Renal pelvis (tissue), 12 donors: ENCODE data around the gene USP13. TPM values are rescaled to one million over a fixed set of nuclear protein-coding genes. Genes with fewer than 3 reads are reported as not detected.
"Not testable (repeated sequence)": the region's sequence is repeated elsewhere in the genome, so short reads cannot be mapped to it uniquely, and the experiment has no call there.

Experiments used
- DNase-seq: peaks from one replicate; pipeline ENCODE4 v3.0.0-alpha.2; 2013
- long read RNA-seq, 16 experiments: transcript quantifications; one replicate each; lab custom pipeline, GENCODE V29; 2026
- polyA plus RNA-seq, 3 donors: library from polyadenylated mRNA; unstranded; fragments of 120-200 nt; gene quantifications; one replicate each; pipeline ENCODE4 v1.2.1, GENCODE V29; 2013; ENCODE audit not compliant: insufficient read length in 3 of 3

Gene USP13, protein sequence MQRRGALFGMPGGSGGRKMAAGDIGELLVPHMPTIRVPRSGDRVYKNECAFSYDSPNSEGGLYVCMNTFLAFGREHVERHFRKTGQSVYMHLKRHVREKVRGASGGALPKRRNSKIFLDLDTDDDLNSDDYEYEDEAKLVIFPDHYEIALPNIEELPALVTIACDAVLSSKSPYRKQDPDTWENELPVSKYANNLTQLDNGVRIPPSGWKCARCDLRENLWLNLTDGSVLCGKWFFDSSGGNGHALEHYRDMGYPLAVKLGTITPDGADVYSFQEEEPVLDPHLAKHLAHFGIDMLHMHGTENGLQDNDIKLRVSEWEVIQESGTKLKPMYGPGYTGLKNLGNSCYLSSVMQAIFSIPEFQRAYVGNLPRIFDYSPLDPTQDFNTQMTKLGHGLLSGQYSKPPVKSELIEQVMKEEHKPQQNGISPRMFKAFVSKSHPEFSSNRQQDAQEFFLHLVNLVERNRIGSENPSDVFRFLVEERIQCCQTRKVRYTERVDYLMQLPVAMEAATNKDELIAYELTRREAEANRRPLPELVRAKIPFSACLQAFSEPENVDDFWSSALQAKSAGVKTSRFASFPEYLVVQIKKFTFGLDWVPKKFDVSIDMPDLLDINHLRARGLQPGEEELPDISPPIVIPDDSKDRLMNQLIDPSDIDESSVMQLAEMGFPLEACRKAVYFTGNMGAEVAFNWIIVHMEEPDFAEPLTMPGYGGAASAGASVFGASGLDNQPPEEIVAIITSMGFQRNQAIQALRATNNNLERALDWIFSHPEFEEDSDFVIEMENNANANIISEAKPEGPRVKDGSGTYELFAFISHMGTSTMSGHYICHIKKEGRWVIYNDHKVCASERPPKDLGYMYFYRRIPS
- polyA plus RNA-seq = 10 to 100 TPM; 13.2 to 14.9 (median 13.7) TPM
- long read RNA-seq, donor 1, full-length matches to known transcripts = 1 of 1 reads
- long read RNA-seq, donor 1, partial matches to known transcripts = 0 of 1 reads
- long read RNA-seq, donor 1, other reads (novel, unspliced or antisense) = 0 of 1 reads
- long read RNA-seq, donor 2 = 0 reads
- long read RNA-seq, donor 3, full-length matches to known transcripts = 3 of 3 reads
- long read RNA-seq, donor 3, partial matches to known transcripts = 0 of 3 reads
- long read RNA-seq, donor 3, other reads (novel, unspliced or antisense) = 0 of 3 reads
- long read RNA-seq, donor 4, full-length matches to known transcripts = 1 of 1 reads
- long read RNA-seq, donor 4, partial matches to known transcripts = 0 of 1 reads
- long read RNA-seq, donor 4, other reads (novel, unspliced or antisense) = 0 of 1 reads
- long read RNA-seq, donor 5, partial matches to known transcripts = 0 of 1 reads
- long read RNA-seq, donor 5, other reads (novel, unspliced or antisense) = 0 of 1 reads
- long read RNA-seq, donor 6 = 0 reads
- long read RNA-seq, donor 7 = 0 reads
- long read RNA-seq, donor 8, full-length matches to known transcripts = 2 of 2 reads
- long read RNA-seq, donor 8, partial matches to known transcripts = 0 of 2 reads
- long read RNA-seq, donor 8, other reads (novel, unspliced or antisense) = 0 of 2 reads
- long read RNA-seq, donor 9, full-length matches to known transcripts = 2 of 2 reads
- long read RNA-seq, donor 9, partial matches to known transcripts = 0 of 2 reads
- long read RNA-seq, donor 9, other reads (novel, unspliced or antisense) = 0 of 2 reads
- long read RNA-seq, donor 10 = 0 reads
- long read RNA-seq, donor 11 = 0 reads
- long read RNA-seq, donor 12 = 0 reads
- long read RNA-seq, donor 13, full-length matches to known transcripts = 1 of 1 reads
- long read RNA-seq, donor 13, partial matches to known transcripts = 0 of 1 reads
- long read RNA-seq, donor 13, other reads (novel, unspliced or antisense) = 0 of 1 reads
- long read RNA-seq, donor 14 = 0 reads
- long read RNA-seq, donor 15 = 0 reads
- long read RNA-seq, donor 16 = 0 reads

DNA sequence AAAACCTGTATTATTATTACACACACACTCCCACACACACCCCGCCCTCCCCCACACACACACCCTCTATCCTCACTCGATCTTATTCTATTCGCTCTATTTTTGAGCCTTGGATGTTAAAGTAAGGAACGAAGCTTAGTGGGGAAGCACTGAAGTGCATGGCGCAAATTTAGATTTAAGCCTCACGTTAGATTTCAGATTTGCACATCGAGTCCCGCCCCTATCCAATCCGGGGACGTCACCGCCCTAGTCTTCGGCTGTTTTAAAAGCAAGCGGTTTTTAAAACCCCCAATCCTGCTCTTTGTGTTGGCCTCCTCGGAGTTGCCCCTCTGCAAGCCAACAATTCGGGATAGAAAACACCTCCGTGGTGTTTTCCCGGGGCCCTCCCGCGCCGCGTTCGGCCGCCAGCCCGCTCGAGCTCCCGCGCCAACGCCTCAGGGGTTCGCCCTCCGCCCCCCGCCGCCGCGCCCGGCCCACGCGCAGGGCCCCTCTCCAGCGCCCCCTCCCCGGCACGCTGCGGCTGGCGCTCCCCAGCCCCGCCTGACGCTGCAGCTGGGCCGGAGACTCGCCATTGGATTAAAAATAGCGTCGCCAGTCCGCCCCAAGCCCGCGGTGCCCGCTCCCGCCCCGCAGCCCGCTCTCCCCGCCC is at the start of gene USP13:
USP13 (plus strand) TSS at position 594 of the 649 bp plus-strand sequence. CDS start 186 bp downstream, outside the sequence.
- DNase-seq = peak; percentile 74

DNA sequence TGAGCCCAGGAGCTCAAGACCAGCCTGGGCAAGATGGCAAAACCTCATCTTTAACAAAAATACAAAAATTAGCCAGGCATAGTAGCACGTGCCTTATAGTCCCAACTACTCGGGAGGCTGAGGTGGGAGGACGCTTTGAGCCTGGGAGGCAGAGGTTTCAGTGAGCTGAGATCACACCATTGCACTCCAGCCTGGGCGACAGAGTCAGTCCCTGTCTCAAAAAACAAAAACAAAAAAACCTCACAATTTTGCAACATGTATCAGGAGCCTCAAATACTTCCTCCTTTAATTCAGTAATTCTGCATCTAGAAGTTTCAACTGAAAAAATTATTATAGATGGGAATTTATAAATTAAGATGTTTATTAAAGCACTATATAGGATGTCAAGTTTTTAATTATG is 49.5 kb upstream of the USP13 start:
- no peak for DNase-seq

DNA sequence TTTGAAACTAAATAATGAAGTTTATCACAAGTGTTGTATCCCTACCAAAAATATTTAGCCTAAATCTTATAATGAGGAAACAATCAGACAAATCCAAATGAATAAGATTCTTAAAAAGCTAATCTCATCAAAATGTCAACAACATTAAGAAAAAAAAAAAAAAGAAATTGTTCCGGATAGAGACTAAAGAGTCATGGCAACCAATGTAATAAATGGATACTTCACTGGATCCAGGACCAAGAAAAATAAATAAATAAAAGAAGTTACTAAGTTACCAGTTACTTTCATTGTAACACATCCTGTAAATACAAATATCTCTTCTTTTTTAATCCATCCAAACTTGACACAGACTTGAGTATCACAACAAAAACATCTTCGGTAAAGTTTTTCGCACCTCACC is 49.0 kb upstream of the USP13 start:
- no peak for DNase-seq

DNA sequence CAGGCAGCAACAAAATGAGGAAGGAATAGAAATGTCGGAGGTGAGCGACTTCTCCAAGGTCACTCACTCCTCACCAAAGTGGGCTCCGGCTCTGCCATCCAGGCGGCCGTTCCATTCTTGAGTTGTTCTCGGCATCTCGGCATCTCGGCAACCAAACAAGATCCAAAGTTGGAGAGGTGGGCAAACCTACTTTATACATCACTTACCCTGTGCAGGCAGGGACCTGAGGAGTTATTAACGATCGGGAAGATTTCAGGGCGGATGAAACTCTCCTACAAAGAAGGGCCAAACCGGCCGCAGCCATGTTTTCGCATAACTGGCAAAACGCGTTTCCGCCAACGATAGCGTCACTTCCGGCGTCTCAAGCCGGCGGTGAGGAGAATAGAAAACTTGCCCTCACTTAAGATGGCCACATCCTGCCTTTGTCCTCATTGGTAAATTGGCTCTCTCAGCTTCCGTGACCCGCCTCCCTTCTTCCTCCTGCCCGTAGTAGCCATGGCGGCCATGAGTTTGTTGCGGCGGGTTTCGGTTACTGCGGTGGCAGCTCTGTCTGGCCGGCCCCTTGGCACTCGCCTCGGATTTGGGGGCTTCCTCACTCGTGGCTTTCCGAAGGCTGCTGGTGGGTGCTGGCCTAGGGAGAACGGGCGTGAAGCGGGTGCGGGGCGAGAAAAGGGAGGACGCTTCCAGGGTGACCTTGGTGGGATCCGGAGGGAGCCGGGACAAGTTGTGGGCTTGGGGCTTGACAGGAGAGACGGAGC is 48.3 kb upstream of the USP13 start, which contains the start of the genes MRPL47 and NDUFB5:
MRPL47 (minus strand) TSS at position 318 of the 758 bp plus-strand sequence; CDS start at position 304, 14 bp downstream.
NDUFB5 (plus strand) TSS at position 474 of the 758 bp plus-strand sequence; CDS start at position 496, 22 bp downstream.
- peak; percentile 98 for DNase-seq

DNA sequence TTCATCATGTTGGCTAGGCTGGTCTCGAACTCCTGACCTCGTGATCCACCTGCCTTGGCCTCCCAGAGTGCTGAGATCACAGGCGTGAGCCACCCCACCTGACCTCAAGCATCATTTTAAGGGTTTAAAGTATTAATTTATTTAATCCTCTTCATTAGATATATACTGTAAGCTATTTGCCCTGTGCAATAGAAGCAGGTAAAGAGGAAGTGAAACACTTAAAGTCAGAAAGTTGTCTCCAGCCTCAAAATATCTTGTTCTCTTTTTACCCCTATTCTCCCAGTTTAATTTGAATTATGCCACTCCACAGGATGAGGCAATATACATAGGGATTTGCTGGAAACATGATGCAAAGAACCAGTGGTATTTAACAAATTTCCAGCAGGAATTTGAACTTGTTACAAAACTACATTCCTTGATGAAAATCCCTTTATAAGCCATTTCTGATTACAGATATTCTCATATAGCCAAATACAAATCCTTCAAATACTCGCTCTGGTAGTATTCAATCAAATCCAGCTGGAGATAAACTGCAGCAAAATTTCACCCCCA is 46.2 kb upstream of the USP13 start:
- DNase-seq = no peak

DNA sequence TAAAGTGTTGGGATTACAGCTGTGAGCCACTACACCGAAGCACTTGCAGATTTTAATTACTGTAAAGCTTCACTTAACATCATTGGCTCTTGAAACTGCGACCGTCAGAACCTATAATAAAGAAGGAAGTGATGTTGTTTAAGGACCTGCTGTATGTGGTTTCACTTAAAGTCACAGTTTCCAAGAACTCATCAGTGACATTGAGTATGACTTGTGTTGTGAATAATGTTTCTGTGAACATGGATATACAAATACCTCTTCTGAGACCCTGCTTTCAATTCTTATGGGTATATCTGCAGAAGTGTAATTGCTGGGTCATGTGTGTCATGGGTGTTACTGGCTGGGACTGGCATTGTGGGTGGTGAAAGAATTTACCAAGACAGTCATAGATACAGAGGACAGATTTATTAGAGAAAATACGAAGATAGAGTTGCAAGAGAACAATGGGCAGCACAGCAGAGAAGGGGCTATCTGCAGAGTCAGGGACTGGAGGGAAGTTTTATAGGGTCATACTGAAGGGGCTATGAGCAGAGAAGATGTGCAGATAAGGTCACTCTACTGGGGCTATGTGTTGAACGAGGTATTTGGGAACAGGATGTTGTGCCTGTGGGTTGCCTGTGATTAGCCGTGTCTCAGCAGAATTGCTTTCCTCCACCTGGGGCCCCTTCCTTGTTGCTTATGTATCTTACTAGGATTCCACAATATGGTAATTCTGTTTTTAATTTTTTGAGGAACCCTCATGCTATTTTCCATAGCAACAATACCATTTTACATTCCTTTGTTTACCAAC is 43.7 kb upstream of the USP13 start:
- DNase-seq = no peak

DNA sequence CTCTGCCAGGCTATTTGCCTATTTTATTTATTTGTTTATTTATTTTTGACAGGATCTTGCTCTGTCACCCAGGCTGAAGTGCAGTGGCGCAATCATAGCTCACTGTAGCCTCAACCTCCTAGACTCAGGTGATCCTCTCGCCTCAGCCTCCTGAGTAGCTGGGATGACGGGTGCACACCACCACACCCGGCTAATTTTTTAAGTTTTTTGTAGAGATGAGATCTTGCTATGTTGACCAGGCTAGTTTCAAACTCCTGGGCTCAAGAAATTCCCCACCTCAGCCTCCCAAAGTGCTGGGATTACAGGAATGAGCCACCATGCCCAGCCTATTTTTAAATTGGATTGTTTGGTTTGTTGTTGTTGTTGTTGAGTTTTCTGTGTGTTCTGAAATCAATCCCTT is 42.8 kb upstream of the USP13 start:
- DNase-seq = no peak

DNA sequence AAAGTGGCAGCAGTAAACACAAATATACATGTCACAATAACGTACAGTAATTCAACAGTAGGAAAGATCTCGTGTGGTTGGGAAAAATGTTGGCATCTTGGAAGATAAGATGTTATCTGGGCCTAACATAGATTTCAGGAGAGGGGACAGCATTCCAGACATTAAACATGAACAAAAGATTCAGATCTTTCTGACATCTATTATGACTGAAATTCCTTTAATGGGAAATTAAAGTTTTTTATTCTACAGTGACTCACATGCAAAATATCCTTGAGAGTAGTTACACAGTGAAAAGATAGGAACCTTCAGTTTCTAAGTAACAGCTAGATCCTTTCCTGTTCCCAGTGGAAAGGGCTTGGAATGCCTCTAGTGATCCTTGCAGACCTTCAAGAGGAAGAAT is 39.0 kb upstream of the USP13 start:
- no peak for DNase-seq

DNA sequence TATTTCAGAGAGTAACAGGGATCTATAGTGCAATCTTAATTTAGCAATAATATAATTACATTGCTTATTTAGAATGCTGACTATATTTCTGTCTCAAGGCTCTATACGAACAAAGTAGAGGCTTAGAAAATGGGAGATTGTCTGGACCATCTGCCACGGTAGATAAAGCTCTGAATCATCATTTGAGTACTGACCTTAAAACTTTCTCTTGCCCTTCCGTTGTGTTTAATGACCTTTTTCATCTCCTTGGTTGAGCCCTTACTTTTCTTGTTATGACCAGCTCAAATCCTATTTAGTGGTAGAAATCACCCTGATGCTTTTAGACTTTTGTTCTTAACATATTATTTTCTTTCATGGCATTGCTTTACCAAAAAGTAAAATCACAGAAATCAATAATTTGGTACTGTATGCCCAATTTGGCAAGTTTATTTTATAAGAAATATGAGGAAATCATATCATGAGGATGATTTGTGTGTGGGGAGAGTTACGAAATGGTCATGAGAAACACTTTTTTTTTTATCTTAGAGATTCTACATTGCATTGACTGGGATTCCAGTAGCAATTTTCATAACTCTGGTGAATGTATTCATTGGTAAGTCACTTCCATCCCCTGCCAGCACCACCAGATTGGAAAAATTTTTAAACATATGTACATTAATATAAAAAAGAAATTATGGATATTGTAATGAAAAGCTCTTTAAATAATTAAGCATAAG is 37.2 kb upstream of the USP13 start:
- no peak for DNase-seq

DNA sequence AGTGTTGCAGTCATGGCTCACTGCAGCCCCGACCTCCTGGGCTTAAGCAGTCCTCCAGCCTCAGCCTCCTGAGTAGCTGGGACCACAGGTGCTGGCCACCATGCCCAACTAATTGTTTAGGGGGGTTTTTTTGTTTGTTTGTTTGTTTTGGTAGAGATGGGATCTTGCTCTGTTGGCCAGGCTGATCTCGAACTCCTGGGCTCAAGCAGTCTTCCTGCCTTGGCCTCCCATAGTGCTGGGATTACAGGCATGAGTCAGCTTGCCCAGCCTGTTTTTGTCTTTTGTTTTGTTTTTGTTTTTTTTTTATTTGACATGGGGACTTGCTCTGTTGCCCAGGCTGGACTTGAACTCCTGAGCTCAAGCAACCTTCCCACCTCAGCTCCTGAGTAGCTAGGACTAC is 30.8 kb upstream of the USP13 start:
- no peak for DNase-seq

DNA sequence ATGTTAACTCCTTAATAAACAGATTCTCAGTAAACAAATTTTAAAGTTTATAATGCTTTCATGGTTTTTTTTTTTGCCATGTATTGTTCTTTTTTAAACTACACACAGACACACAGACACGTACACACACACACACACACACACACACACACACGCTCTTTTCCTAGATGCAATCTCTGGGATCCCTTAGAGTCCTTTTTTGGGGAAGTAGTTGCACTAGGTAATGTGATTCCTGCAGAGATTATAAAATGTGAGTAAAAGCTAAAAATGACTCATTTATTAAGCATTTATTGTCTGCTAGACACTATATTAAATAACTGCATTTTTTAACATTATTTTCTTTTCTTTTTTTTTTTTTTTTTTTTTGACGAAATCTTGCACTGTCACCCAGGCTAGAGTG is 28.4 kb upstream of the USP13 start:
- DNase-seq = no peak

DNA sequence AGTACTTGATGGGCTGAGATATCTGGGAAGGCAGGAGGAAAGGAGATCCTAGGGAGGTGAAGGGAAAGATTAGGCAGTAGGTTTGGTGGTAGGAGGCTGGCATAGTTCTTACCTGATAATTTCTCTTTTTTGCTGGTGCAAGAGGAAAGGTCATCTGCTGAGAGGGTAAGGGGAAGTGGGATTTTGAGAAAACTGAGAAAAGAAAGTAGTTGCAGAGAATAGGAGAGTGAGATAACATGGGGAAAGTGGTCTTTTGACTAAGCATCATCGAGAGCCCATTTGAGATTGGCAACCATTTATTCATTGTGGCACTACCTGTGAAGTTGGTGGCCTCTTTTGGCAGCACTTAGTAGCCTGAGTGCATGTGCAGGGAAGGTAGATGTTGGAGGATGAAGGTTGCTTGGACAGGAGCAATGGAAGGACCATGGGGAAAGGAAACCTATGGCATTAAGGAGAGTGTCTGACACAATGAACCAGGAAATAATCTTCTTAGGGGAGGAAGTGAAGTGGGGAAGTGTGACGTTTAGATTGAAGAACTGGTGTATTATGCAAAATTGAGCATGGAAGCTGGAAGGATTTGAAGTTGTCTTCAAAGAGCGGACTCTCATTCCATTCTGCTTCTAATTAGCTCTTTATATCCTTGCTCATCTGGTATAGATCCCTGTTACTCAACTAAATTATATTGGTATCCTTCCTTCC is 21.9 kb upstream of the USP13 start:
- no peak for DNase-seq

DNA sequence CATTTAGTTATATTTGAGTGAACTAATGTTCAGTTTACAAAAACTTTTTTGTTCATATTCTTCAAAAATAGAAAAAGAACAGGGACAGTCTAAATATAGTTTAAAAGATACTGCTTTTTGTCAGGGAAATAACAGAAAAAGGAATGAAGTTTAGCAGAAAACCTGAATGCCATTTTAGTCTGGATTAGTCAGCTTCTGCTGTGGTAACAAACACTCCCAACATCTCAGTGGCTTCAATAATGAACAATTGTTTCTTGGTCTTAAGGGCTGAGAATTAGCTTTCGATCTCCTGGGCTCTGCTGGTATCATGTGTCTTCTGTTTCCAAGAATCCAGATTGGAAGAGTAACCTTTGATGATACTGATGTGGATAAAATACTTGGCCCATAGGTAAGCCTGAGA is 12.4 kb upstream of the USP13 start:
- no peak for DNase-seq

DNA sequence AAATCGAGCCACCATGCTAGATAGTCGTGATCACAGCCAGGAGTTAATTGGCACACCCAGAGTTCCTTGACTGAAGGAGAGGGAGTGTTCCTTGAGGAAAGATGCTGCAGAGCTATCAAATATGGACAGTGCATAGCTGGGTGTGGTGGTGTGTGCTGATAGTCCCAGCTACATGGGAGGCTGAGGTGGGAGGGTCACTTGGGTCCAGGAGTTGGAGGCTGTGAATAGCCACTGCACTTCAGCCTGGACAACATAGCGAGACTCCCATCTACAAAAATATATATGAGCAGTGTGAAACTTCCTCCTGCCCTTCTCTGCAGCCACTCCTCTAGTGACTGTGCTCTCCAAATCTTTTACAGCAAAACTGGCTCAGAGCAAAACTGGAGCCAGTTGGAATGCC is 10.0 kb upstream of the USP13 start:
- DNase-seq = no peak

DNA sequence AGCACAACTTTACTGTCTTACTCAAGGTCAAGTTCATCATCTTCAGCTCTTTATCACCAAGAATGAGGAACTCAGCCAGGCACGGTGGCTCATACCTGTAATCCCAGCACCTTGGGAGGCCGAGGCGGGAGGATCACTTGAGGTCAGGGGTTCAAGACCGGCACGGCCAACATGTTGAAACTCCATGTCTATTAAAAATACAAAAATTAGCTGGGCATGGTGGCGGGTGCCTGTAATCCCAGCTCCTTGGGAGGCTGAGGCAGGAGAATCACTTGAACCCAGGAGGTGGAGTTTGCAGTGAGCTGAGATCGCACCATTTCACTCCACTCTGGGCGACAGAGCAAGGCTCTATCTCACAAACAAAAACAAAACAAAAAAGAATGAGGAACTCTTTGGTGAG is 9.0 kb upstream of the USP13 start:
- DNase-seq = not testable (repeated sequence)

DNA sequence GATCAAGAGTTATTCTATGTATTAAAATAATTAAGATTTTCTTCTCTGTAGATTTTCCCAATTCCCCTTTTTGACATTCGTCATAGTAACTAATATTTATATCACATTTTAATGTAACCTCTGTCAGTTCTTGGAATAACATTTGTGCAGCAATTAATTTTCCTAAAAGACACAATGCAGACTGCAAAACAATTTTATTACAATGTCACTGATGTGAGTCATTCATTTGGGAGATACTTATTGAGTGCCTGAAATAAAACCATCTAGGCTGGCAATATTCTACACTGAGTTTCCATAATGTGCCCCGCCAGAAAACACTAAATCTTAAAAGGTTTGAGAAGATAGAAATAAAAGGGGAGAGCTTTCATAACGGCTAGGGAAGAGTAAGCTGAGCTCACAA is 6.7 kb upstream of the USP13 start:
- DNase-seq = no peak
